ENCODE measurements around the gene CKMT2. TPM values are rescaled to one million over a fixed set of nuclear protein-coding genes. Genes with fewer than 3 reads are reported as not detected.

The CKMT2 gene
- total RNA-seq, 4 donors from 2014 or later = 1.5 to 2.8 (median 2.4) TPM

DNA sequence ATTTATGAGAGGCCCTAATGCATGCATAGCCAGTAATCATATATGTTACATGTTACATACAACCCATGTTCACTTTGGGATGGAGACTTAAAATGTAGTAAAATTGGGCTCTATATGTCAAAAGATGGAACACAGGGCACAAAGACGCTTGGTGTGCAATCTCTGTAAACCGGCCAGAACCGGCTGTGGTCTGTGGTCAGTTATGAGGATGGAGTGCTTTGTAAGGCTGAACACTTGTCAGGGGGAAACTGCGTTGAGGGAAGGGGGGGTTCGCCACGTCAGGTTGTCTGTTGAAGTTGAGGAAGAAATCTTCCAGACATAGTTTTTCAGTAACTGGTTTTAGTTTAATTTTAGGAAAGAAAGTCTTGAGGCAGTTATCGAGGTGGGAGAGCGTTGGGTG lies 2.7 kb upstream of the CKMT2 start:
- TF ChIP-seq, protein P1, sequence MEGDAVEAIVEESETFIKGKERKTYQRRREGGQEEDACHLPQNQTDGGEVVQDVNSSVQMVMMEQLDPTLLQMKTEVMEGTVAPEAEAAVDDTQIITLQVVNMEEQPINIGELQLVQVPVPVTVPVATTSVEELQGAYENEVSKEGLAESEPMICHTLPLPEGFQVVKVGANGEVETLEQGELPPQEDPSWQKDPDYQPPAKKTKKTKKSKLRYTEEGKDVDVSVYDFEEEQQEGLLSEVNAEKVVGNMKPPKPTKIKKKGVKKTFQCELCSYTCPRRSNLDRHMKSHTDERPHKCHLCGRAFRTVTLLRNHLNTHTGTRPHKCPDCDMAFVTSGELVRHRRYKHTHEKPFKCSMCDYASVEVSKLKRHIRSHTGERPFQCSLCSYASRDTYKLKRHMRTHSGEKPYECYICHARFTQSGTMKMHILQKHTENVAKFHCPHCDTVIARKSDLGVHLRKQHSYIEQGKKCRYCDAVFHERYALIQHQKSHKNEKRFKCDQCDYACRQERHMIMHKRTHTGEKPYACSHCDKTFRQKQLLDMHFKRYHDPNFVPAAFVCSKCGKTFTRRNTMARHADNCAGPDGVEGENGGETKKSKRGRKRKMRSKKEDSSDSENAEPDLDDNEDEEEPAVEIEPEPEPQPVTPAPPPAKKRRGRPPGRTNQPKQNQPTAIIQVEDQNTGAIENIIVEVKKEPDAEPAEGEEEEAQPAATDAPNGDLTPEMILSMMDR (IDR thresholded peaks at IDR 0.05; ENCODE audit: low read depth) = no peak

DNA sequence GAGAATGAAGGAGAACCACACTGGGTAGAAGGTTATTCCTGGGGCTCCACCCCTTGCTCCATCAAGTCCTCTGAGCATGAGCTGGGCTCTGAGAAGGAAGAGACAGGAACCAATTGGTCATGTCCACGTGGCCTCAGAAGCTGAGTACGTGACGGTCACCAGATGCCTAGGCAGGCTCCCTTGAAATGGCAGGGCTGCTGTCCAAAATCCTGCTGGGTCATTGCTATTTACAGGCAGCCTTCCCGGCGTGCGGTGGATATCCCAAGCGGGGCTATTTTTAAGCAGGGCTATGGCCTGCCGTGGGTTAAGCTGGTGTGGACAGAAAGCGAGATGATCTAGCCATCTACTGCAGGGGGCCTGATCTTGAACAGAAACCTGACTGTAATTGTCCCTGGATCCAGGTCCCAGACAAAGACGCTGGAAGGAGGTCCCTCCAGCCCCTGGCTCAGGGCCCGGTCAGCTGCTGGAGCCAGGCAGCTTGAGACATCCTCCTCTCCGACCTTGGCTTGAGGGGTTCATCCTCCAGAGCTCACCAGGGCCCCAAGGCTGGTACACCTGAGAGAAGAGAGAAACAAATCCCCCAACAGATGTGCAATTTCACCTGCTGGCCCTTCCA lies 550 bp upstream of the CKMT2 start:
- TF ChIP-seq, protein P1 (IDR thresholded peaks at IDR 0.05; ENCODE audit: low read depth) = no peak

- TF ChIP-seq, protein P1 (IDR thresholded peaks at IDR 0.05; ENCODE audit: low read depth) = no peak
Measured at GRCh38 chr5:81234299-81234698, 1.2 kb downstream of the CKMT2 start.

GRCh38 chr5:81234801-81235200 lies 1.7 kb downstream of the CKMT2 start:
- TF ChIP-seq, protein P1 (IDR thresholded peaks at IDR 0.05; ENCODE audit: low read depth) = no peak

DNA sequence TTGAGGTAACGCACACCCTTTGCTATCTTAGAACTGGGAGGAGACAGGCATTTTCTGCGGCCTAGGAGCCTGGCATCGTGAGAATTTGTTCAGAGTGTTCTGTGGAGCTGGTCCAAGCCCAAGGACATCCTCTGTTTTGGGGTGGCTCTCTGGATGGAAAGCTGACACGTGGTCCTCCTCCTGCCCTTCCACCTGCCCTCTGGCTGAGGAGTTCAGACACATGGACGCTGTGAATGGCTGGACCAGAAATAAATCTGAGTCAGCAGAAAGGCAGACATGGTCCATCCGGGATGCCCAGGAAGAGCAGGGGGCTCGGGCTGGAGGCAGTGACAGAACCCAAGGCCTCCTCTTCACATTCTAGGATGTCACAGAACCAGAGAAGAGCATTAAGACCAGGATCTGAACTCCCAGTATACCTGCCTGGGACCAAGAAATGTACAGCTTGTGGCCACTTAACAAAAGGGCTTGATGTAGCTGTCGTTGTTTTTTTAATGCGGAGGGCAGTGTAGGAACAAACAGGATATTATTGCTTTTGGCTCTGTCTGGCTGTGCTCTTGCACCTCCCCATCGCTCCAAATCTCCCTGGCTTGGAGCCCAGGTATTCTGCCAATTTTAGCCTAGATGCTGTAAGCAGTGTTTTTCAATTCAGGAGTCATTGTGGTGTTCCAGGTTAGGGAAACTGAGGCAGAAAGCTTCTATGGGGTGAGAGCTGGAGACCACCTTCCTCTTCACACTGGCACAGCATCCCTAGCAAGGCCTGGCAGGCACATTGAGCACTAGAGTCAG lies 2.4 kb downstream of the CKMT2 start:
- TF ChIP-seq, protein P1 (IDR thresholded peaks at IDR 0.05; ENCODE audit: low read depth) = no peak

DNA sequence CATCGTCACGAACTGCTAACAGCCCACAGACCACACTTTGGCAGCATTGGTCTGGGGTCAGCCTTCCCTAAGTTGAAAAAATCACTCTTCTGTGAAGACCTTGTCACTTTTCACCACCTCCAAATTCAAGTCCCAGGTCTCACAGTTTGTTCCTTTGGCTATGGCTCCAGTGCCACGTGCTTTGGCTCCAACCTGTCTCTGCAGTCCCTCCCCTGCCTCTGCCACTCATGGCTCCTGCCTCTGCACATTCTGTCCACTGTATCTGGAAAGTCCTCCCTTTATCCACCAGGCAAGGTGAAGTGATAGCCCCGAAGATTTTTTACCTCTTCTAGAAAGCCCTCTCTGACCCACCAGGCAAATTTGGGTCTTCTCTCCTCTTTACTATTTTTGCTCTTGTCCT lies 5.3 kb downstream of the CKMT2 start:
- TF ChIP-seq, protein P1 (IDR thresholded peaks at IDR 0.05; ENCODE audit: low read depth) = no peak

DNA sequence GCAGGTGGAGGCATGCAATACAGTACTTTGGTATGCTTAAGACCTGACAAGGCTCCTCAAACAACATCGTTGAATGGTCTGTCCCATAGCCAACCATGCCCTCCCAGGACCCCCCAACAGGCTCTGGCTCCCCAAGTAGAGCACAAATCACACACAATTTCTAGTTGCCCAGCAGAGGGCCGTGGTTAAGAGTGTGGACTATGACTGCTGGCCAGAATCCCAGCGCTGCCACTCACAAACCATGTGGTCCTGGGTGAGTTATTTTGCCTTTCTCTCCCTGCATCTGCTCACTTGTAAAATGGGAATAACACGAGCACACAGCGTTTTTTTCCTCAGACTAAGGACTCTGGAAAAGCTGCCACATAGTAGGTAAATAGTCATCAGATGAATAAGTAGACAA lies 6.5 kb downstream of the CKMT2 start:
- TF ChIP-seq, protein P1 (IDR thresholded peaks at IDR 0.05; ENCODE audit: low read depth) = no peak
